ENCODE data around the gene ADGRE2.
"Not testable (repeated sequence)": the region's sequence is repeated elsewhere in the genome, so short reads cannot be mapped to it uniquely, and the experiment has no call there.

DNA sequence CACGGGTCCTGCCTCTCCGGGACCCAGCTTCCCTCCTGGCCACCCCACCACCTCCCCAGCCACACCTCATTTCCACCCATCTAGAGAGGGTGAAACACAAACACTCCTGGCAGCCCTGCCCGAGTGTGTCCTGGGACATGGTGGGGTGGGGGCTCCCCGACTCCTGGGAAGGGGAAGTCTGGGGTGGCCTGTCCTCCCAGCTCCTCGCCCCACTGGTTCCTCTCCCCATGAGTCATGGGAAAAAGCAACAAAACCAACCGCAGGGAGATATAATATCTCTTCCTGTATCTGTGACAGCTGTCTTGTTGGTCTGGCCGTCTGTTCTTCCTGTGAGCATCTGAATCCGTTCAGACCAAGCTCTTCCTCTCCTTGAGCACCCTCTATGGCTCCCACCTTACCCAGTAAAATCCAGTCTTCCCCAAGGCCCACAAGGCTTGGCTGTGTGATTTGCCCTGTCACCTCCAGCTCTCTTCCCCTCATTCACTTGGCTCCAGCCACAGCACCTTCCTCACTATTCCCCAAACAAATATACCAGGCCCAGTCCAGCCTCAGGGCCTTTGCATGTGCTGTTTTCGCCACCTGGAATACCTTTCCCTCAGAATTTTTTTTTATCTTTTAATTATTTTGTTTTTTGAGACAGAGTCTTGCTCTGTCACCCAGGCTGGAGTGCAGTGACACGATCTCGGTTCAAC, 6.9 kb upstream of the ADGRE2 start:
- TF ChIP-seq CTCF, POLR2A (IDR thresholded peaks at IDR 0.05): not testable (repeated sequence)

Measured in uterus (tissue), 2 donors.